ENCODE results near the gene ACYP2. TPM values are rescaled to one million over a fixed set of nuclear protein-coding genes. Genes with fewer than 3 reads are reported as not detected.

Gene ACYP2
- total and polyA plus RNA-seq, 2 donors (not counting 1 experiment from before 2014, with no cell fraction given): 14.0 to 17.2 TPM

- ChIA-PET CTCF (interaction anchor here (1.3 kb wide), 1 partner anchor 12 kb away, joined by 3 read pairs; no protein-coding TSS in a partner anchor), POLR2A (no interaction called here)
- H4K20me1 ChIP-seq (ENCODE audit: control insufficient read depth, insufficient read depth, low read length, poor library complexity, severe bottlenecking): no peaks in the 10 kb centered on the region
- no peak overlapping the region for H2AFZ ChIP-seq (ENCODE audit: insufficient read depth, low read depth, low read length, poor library complexity, severe bottlenecking)
- H3K4me1 Mint-ChIP-seq: no peaks in the 10 kb centered on the region
- WGBS (ENCODE audit: insufficient coverage): no CpG with 5 or more reads among the region's 1 CpG
- H3K27ac ChIP-seq (ENCODE audit: low read length in 2 of 2): no peak overlapping the region
- no peak overlapping the region for H3K4me2 ChIP-seq (replicated peaks; ENCODE audit: low read depth, low read length, poor library complexity, severe bottlenecking)
- peaks cover 0 to 14% (median 8%) of the 10 kb centered on the region in 4 experiments for H3K27me3 ChIP-seq (replicated peaks in 1 of 4; ENCODE audit: control extremely low read depth in 1 of 4, control insufficient read depth in 3 of 4, insufficient read depth in 4 of 4, low read length in 3 of 4)
- no peak overlapping the region for H3K4me3 ChIP-seq (ENCODE audit: control extremely low read depth in 1 of 5, extremely low read depth in 1 of 5, insufficient read depth in 1 of 5, low read depth in 2 of 5, low read length in 4 of 5)
- DNase-seq (no peak), ATAC-seq (ENCODE audit: low read depth) (no peak)
- H3K27me3 Mint-ChIP-seq: peaks cover 46% of the 10 kb centered on the region
- H3K36me3 ChIP-seq (replicated peaks in 1 of 2; ENCODE audit: control extremely low read depth in 1 of 2, control insufficient read depth in 1 of 2, extremely low read depth in 1 of 2, insufficient read depth in 2 of 2, low read length in 1 of 2): no peaks in the 10 kb centered on the region
- TF ChIP-seq EZH2 (IDR thresholded peaks at IDR 0.05; ENCODE audit: borderline replicate concordance, insufficient read depth, low read depth, low read length, poor library complexity, severe bottlenecking) (no peak), CTCF (IDR thresholded peaks at IDR 0.05) (no peak)
- H3K4me1 ChIP-seq (ENCODE audit: control insufficient read depth in 2 of 2, insufficient read depth in 2 of 2, low read length in 2 of 2): no peaks in the 10 kb centered on the region
- no peaks in the 10 kb centered on the region for H3K79me2 ChIP-seq (ENCODE audit: control insufficient read depth, insufficient read depth, low read length)
- H3K9me3 Mint-ChIP-seq (ENCODE audit: insufficient read depth): no peaks in the 10 kb centered on the region
- no peak overlapping the region for H3K9ac ChIP-seq (ENCODE audit: low read length)
- intact Hi-C loops (cut with micrococcal nuclease): no loop called here
- H3K9me3 ChIP-seq (ENCODE audit: control extremely low read depth in 1 of 3, control insufficient read depth in 2 of 3, insufficient read depth in 1 of 3, low read length in 2 of 3): no peaks in the 10 kb centered on the region
- H3K27ac Mint-ChIP-seq: no peak overlapping the region
- no peak overlapping the region for H3K4me3 Mint-ChIP-seq
These were observed 226.2 kb downstream of the ACYP2 start for GRCh38 chr2:54341656-54342055.

GRCh38 chr2:54342603-54343002, 227.2 kb downstream of the ACYP2 start:
- H3K4me1 ChIP-seq (ENCODE audit: control insufficient read depth in 2 of 2, insufficient read depth in 2 of 2, low read length in 2 of 2): no peaks in the 10 kb centered on the region
- no peak overlapping the region for H3K27ac ChIP-seq (ENCODE audit: low read length in 2 of 2)
- POLR2A ChIA-PET: no interaction called here
- DNase-seq: no peak
- Mint-ChIP-seq H3K27me3 (peaks cover 47% of the 10 kb centered on the region), H3K27ac (no peak overlapping the region), H3K4me1 (no peaks in the 10 kb centered on the region), H3K4me3 (no peak overlapping the region), H3K9me3 (ENCODE audit: insufficient read depth) (no peaks in the 10 kb centered on the region)
- H3K4me2 ChIP-seq (replicated peaks; ENCODE audit: low read depth, low read length, poor library complexity, severe bottlenecking): no peak overlapping the region
- H3K79me2 ChIP-seq (ENCODE audit: control insufficient read depth, insufficient read depth, low read length): no peaks in the 10 kb centered on the region
- no peak overlapping the region for H3K9ac ChIP-seq (ENCODE audit: low read length)
- CTCF ChIA-PET: interaction anchor here (1.3 kb wide), 1 partner anchor 11 kb away, joined by 3 read pairs; no protein-coding TSS in a partner anchor
- TF ChIP-seq EZH2 (IDR thresholded peaks at IDR 0.05; ENCODE audit: borderline replicate concordance, insufficient read depth, low read depth, low read length, poor library complexity, severe bottlenecking) (no peak), CTCF (IDR thresholded peaks at IDR 0.05) (no peak)
- no peaks in the 10 kb centered on the region for H3K9me3 ChIP-seq (ENCODE audit: control extremely low read depth in 1 of 3, control insufficient read depth in 2 of 3, insufficient read depth in 1 of 3, low read length in 2 of 3)
- H3K36me3 ChIP-seq (replicated peaks in 1 of 2; ENCODE audit: control extremely low read depth in 1 of 2, control insufficient read depth in 1 of 2, extremely low read depth in 1 of 2, insufficient read depth in 2 of 2, low read length in 1 of 2): no peaks in the 10 kb centered on the region
- ATAC-seq (ENCODE audit: low read depth): no peak
- H4K20me1 ChIP-seq (ENCODE audit: control insufficient read depth, insufficient read depth, low read length, poor library complexity, severe bottlenecking): no peaks in the 10 kb centered on the region
- 100% methylated on average over 1 of the region's 2 CpGs for WGBS (ENCODE audit: insufficient coverage)
- intact Hi-C loops (cut with micrococcal nuclease): no loop called here
- no peak overlapping the region for H2AFZ ChIP-seq (ENCODE audit: insufficient read depth, low read depth, low read length, poor library complexity, severe bottlenecking)
- H3K27me3 ChIP-seq (replicated peaks in 1 of 4; ENCODE audit: control extremely low read depth in 1 of 4, control insufficient read depth in 3 of 4, insufficient read depth in 4 of 4, low read length in 3 of 4): peaks cover 0 to 14% (median 7%) of the 10 kb centered on the region in 4 experiments
- no peak overlapping the region for H3K4me3 ChIP-seq (ENCODE audit: control extremely low read depth in 1 of 5, extremely low read depth in 1 of 5, insufficient read depth in 1 of 5, low read depth in 2 of 5, low read length in 4 of 5)
